GM11168 (cell line): ENCODE measurements around the gene SIX5.

ENCODE experiments used
- in situ Hi-C: fragments of 300-500 bp; cut with MboI; formaldehyde crosslinking; loops from one replicate; pipeline ENCODE4 v1.12.0; 2022; ENCODE audit warnings: low sequenced_read_pairs; ENCODE audit not compliant: unreplicated experiment

SIX5 gene

DNA sequence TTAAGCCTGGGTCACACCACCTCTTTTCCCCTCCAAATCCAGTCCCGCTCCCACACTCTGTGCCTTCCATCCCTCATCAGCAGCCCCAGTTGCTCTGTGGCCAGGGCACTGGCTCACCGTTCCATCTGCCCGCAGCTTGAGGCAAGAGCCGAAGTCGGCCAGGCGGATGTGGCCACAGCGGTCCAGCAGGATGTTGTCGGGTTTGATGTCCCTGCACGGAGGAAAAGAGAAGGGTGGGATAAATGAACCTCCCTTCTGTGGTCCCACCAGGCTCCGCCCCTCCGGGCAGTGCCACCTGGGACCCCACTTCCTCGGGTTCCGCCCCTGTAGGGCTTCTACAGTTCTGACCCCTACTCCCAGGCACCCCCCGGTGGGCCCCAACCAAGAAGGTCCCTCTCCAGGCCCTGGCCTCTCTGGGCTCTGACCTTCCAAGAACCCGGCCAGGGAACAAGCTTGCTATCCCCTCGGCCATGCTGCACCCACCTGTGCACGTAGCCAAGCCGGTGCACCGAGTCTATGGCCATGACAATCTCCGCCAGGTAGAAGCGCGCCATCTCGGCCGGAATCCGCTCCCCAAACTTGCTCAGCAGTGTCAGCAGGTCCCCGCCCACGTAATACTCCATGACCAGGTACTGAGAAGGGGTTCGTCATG is 9.1 kb upstream of the SIX5 start:
- in situ Hi-C loops, result no loop called here

DNA sequence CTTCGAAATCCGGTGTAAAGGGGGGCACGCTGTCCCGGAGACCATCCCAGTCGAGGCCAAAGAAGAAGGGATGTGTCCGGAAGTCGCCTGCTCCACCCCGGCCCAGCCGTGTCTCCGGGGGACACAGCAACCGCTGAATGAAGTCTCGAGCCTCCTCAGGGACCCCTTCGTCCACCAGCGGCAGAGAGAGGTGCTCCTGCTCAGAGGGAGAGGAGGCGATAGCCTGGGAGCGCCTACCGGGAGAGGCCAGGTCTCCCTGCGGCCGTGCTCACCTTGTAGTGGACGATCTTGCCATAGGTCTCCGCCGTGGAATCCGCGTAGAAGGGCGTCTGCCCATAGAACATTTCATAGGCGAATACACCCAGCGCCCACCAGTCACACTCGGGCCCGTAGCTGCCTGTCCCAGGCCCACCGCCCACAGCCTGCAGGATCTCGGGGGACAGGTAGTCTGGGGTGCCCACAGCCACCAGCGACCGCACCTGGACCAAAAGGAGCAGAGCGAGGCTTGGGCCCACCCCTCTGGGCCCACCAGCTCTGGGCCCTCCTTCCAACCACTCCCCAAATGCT is 8.4 kb upstream of the SIX5 start:
- in situ Hi-C loops, result no loop called here

DNA sequence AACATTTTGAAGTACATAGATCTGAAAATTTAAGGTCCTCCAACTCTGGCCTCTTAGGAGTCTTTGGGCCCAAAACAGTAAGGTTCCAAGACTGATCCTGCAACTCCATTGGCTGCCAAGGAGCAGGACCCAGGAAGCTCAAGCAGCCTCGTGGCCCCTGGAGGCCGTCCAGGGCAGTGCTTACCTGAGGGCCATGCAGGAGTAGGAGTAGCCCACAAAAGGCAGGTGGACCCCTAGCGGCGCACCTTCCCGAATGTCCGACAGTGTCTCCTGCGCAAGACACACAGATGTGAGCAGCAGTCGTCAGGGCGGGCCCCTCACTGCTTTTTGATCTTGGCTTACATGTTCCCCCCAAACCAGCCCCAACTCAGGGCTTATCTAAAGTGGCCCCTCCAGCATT is 5.7 kb upstream of the SIX5 start:
- in situ Hi-C loops, result no loop called here

GRCh38 chr19:45773384-45773783 is 4.3 kb upstream of the SIX5 start:
- in situ Hi-C loops, result no loop called here

DNA sequence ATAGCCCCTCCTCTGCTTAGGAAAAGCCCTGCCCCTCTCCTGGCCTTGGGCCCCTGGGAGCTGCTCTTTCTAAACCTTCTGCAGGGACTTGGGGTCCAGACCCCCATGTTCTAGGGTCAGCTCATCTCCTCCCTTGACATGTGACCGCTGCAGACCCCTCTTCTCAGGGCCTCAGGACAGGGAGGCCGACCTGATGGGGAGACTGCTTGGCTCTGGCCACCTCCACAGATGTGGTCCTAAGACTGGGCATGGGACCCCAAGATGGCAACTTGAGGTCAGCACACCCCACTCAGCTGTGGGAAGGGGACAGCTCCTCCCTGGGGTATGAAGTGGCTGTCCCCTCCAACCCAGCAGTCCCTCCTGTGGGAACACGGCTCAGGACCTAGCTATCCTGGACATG is 3.9 kb upstream of the SIX5 start:
- in situ Hi-C loops, result no loop called here

DNA sequence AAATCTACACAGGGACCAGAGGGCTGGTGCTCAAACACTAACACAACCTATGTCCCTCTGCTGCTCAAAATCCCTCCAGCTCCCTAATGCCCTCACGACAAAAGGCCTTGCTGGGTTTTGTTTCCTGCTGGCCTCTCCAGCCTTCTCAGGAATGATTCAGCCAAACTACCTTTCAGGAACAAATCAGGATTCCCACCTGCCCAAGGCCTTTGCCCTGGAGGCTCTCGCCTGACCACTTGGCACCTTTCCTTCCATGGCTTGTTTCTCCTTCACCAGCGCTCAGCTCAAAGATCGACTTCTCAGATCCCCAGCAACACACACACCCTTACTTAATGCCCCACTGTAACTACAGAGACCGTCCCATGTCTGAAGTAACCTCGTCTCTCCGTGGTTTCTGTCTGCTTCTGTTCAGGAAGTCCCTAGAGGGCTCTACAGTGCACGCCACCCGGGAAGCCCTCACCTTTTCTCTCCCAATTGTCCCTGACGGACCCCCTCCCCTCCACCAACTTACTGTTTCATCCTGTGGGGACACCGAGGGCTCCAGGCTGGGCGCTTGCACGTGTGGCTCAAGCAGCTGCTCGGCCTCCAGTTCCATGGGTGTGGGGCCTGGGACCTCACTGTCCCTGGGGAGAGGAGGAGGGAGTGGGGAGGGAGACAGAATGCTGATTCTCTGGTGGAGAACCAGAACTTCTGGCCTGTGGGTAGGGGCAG is 3.2 kb upstream of the SIX5 start:
- in situ Hi-C loops, result no loop called here

GRCh38 chr19:45771311-45771933 is 2.4 kb upstream of the SIX5 start:
- in situ Hi-C loops, result no loop called here

DNA sequence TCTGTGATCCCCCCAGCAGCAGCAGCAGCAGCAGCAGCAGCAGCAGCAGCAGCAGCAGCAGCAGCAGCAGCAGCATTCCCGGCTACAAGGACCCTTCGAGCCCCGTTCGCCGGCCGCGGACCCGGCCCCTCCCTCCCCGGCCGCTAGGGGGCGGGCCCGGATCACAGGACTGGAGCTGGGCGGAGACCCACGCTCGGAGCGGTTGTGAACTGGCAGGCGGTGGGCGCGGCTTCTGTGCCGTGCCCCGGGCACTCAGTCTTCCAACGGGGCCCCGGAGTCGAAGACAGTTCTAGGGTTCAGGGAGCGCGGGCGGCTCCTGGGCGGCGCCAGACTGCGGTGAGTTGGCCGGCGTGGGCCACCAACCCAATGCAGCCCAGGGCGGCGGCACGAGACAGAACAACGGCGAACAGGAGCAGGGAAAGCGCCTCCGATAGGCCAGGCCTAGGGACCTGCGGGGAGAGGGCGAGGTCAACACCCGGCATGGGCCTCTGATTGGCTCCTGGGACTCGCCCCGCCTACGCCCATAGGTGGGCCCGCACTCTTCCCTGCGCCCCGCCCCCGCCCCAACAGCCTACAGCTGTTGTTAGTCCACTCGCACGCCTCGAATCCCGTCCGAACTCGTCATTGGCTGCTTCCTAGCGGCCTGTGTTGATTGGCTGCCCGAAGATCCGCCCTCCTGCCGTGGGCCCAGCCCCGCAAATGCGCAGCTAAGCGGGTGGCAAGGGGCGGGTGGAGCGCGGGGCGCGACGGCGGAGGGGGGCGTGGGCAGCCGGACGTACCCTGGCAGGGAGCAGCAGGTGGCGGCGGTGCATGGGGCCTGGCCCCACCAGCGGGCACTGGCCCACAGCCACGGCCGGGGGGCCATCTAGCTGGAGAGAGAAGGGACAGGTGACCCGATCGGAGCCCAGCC is 1.4 kb upstream of the SIX5 start:
- in situ Hi-C loops, result no loop called here

- in situ Hi-C loops, result no loop called here
Measured at GRCh38 chr19:45769821-45770191, 754 bp upstream of the SIX5 start.

GRCh38 chr19:45768655-45768983 is 433 bp downstream of the SIX5 start:
- in situ Hi-C loops, result no loop called here

GRCh38 chr19:45767881-45768654 is 984 bp downstream of the SIX5 start:
- in situ Hi-C loops, result no loop called here

GRCh38 chr19:45767410-45767880 is 1.6 kb downstream of the SIX5 start:
- in situ Hi-C loops, result no loop called here

DNA sequence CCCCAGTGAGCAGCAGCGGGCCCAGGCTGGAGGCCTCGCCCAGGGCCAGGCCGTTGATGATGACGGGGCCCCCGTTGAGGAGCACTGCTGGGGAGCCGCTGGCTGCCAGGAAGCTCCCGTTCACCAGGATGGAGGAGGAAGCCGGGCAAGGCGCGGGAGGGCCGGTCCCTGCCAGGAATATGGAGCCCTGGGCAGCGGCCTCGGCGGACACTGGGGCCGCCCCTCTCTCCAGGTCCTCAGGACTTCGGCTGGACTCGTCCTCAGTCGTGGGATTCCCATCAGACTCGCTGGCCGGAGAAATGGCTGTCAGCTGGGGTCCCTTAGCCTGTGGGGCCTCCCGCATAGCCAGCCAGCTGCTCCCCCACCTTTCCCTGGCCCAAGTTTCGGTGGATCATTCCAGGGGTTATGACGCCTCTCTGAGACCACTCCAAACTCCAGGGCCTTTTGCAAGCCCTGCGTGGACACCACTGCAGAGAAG is 2.1 kb downstream of the SIX5 start:
- in situ Hi-C loops, result no loop called here

GRCh38 chr19:45766296-45766868 is 2.7 kb downstream of the SIX5 start:
- in situ Hi-C loops, result no loop called here

DNA sequence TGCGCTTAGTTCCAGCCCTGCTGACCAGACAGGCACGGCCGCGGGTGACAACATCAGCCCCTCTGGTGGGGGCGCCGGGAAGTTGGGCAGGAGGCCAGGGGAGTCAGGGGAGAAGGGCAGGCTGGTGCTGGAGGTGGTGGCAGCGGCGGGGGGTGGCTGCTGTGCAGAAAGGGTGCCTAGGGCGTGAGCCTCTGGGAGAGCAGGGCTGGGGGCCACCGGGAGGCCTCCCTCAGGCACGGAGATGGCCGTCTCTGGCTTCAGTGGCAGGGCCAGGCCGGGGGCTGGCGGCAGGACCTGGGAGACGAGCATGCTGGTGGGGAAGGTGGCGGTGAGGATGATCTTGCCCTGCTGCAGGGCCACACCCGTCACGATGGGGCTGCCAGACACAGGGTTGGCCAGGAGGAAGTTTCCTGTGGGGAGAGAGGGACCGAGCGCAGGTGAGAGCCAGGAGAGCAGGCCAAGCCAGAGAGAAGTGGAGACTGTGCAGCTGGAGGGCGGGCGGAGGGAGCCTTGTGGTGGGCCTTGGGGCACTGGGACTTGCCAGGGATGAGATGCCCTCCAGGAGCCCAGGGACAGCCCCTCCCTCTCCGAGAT is 3.3 kb downstream of the SIX5 start:
- in situ Hi-C loops, result no loop called here

DNA sequence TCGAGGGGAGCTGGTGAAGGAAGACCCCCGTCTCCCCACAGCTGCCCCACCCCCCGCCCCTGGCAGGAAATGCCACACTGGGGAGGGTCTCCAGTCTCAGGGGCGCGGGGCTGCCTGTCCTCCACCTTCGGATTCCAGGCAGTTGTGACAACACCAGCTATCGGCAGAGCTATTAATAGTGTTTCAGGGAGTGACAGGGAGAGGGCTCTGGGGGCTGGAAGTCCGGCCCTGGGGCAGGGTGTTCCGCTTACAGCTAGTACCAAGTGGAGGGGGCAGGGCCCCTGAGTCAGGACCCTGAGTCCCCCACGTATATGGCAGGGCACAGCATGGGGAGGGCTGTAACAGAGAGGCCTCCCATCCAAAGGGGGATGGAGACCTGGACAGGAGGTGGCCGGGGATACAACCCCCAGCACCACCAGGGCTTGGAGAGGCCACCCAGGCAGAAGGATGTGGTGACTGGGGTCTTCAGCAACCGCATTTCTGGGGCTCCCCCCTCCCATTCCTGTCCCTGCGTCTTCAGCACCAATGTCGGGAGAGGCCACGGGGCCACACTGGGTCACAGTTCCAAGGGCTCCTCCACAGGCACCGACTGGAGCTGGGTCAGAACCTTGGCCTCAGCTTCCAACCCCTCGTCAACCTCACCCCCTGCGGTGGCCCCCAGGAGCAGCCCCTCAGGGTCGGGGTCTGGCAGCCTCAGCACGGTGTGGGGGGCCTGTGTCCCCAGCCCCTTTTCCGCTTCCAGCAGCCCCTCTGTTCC is 3.9 kb downstream of the SIX5 start:
- in situ Hi-C loops, result no loop called here

DNA sequence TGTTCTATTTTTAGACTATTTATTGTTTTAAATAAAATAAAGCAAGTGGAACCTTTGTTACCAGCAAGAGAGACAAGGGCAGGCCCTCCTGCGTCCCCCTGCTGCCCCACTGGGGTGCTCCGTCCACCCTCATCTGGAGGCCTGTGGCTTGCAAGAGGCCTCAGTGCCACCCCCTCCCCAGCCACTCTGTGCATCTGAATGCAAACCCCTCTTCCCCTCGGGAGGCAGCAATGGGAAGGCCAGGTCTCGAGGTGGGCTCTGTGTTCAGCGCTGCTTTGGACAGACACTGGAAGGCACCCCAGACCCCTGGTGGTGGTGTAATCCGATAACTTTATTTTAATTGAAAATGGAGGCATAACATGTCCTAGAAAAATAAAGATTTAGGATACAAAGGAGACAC is 4.6 kb downstream of the SIX5 start:
- in situ Hi-C loops, result no loop called here

DNA sequence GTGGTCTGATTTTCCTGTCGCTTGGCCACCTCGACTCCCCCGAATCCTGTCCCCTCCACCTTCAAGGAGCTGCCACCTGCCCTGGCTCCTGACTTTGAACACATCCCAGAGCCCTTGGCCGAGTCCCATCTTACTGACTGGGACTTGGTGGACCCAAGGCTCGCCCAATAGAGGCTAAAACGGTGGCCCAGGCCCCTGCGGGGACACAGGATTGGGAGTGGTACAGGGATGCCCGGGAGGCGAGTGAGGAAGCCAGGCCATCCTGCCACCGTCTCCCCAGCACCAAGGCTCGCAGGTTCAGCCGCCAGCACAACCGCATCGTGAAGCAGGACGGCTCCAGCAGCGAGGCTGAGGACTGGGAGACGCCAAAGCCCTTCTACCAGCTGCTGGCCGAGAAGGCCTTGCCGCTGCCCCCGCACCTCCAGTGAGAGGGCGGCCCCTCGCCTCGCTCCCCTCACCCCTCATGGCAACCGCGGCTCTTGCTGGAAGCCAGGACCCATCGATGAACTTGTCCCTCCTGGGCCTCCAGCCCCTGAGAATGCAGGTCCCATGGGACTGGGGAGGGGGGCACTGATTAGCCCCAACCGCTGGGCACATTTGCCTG is 5.3 kb downstream of the SIX5 start:
- in situ Hi-C loops, result no loop called here
